Keratinocyte (primary cell): Measurements from ENCODE around the gene WDR4.

Experiments
- EZH2 ChIP-seq: IDR thresholded peaks from one replicate; pipeline ENCODE4 v1.6.1; 2012; ENCODE audit warnings: inconsistent platforms, mild to moderate bottlenecking, low read length, moderate library complexity
- TF ChIP-seq, protein P1 (sequence below), 3 experiments: IDR thresholded peaks in 1 of 3; conservative IDR thresholded peaks in 1 of 3; optimal IDR thresholded peaks in 1 of 3; 2 replicates in 2 of 3; 3 replicates in 1 of 3; pipeline versions ENCODE3 to v1.5.1; 2011; ENCODE audit warnings: low read length in 3 of 3, mild to moderate bottlenecking in 3 of 3, moderate library complexity in 2 of 3, control low read depth in 1 of 3, inconsistent platforms in 1 of 3; ENCODE audit not compliant: insufficient read depth in 2 of 3; ENCODE audit errors: extremely low read depth in 1 of 3

DNA sequence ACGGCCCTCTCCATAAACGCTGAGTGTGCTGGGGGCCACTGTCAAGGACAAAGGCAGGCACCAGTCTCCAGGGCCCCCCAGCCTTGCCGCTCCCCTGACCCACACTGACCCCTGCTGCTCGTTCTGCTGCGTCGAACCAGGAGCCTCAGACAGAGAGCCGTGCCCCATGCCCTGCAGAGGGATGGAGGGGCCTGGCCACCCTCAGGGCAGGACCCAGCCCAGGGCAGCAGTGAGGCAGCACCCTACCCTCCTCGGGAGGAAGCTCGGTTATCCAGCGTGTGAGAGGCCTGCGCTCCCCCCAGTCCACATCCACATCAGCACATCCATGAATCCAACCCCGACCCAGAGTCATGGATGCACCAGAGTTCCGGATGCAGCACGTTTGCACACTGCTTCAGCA is 15.1 kb downstream of the WDR4 start:
- TF ChIP-seq, protein P1, sequence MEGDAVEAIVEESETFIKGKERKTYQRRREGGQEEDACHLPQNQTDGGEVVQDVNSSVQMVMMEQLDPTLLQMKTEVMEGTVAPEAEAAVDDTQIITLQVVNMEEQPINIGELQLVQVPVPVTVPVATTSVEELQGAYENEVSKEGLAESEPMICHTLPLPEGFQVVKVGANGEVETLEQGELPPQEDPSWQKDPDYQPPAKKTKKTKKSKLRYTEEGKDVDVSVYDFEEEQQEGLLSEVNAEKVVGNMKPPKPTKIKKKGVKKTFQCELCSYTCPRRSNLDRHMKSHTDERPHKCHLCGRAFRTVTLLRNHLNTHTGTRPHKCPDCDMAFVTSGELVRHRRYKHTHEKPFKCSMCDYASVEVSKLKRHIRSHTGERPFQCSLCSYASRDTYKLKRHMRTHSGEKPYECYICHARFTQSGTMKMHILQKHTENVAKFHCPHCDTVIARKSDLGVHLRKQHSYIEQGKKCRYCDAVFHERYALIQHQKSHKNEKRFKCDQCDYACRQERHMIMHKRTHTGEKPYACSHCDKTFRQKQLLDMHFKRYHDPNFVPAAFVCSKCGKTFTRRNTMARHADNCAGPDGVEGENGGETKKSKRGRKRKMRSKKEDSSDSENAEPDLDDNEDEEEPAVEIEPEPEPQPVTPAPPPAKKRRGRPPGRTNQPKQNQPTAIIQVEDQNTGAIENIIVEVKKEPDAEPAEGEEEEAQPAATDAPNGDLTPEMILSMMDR (optimal IDR thresholded peaks at IDR 0.05 in 1 of 3, IDR thresholded peaks at IDR 0.05 in 1 of 3, conservative IDR thresholded peaks at IDR 0.05 in 1 of 3; ENCODE audit: extremely low read depth in 1 of 3, insufficient read depth in 2 of 3, low read length in 3 of 3) = no peak
- no peak for TF ChIP-seq EZH2
